Activated B cell treated with CpG ODN at 0.5 μM for 24 hours (primary cell): ENCODE data around the gene ZSWIM3. TPM values are rescaled to one million over a fixed set of nuclear protein-coding genes. Genes with fewer than 3 reads are reported as not detected.

Experiments
- ATAC-seq: fragments of 200-7000 bp; cut with Tn5 transposase; one replicate; pipeline ENCODE4 v1.10.0; 2021; ENCODE audit warnings: low read depth, mild to moderate bottlenecking, moderate library complexity
- CTCF ChIA-PET: fragments of 350-600 bp; sonication (Branson Sonifier 250); formaldehyde crosslinking; loops from one replicate; lab custom pipeline; 2021; ENCODE audit warnings: antibody characterized with exemption; lab: Charles Lee
- POLR2A ChIA-PET: fragments of 350-600 bp; sonication (Branson Sonifier 250); formaldehyde crosslinking; loops from one replicate; lab custom pipeline; 2021; ENCODE audit warnings: antibody characterized with exemption; lab: Charles Lee
- DNase-seq: peaks from one replicate; pipeline ENCODE4 v3.0.0; 2022
- H3K27ac Mint-ChIP-seq: one replicate; pipeline ENCODE4 v1.8.0; 2020; ENCODE audit warnings: mixed read lengths
- H3K27me3 Mint-ChIP-seq: one replicate; pipeline ENCODE4 v1.8.0; 2021; ENCODE audit warnings: mixed read lengths
- H3K36me3 Mint-ChIP-seq: one replicate; pipeline ENCODE4 v1.8.0; 2021; ENCODE audit warnings: low read depth, mixed read lengths
- H3K4me1 Mint-ChIP-seq: one replicate; pipeline ENCODE4 v1.8.0; 2021; ENCODE audit warnings: mixed read lengths
- H3K4me3 Mint-ChIP-seq: one replicate; pipeline ENCODE4 v1.8.0; 2020; ENCODE audit warnings: mild to moderate bottlenecking, mixed read lengths
- H3K9me3 Mint-ChIP-seq: one replicate; pipeline ENCODE4 v1.8.0; 2020; ENCODE audit warnings: mixed read lengths
- CTCF ChIP-seq: fragments of 200-600 bp; IDR thresholded peaks from one replicate; pipeline ENCODE4 v1.8.0; 2022; ENCODE audit warnings: antibody characterized with exemption, mild to moderate bottlenecking
- intact Hi-C: fragments of 100-400 bp; cut with micrococcal nuclease; formaldehyde crosslinking; loops from one replicate; pipeline ENCODE4 v1.15.1; 2024
- total RNA-seq: library from RNA; stranded (reverse); gene quantifications from 2 replicates; pipeline ENCODE4 v1.2.3, GENCODE V29; 2022

ZSWIM3 gene
- total RNA-seq, 1 donor from 2014 or later = 6.4 TPM

- CTCF ChIA-PET = no interaction called here
- Mint-ChIP-seq H3K4me1 (no peaks in the 10 kb centered on the region), H3K36me3 (no peaks in the 10 kb centered on the region), H3K9me3 (no peaks in the 10 kb centered on the region), H3K27me3 (peaks cover 29% of the 10 kb centered on the region), H3K27ac (no peak overlapping the region), H3K4me3 (no peak overlapping the region)
- ATAC-seq = no peak
- intact Hi-C loops = no loop called here
- POLR2A ChIA-PET = no interaction called here
- TF ChIP-seq CTCF = no peak
- no peak for DNase-seq
Observed at GRCh38 chr20:45919542-45920399, 62.4 kb downstream of the ZSWIM3 start.

GRCh38 chr20:45920462-45921336, 63.3 kb downstream of the ZSWIM3 start:
- ChIA-PET CTCF (no interaction called here), POLR2A (no interaction called here)
- H3K4me1 Mint-ChIP-seq = no peaks in the 10 kb centered on the region
- H3K27me3 Mint-ChIP-seq = peaks cover 29% of the 10 kb centered on the region
- no peak overlapping the region for H3K4me3 Mint-ChIP-seq
- no peak for TF ChIP-seq CTCF
- H3K27ac Mint-ChIP-seq = no peak overlapping the region
- H3K36me3 Mint-ChIP-seq = no peaks in the 10 kb centered on the region
- DNase-seq (no peak), ATAC-seq (no peak)
- intact Hi-C loops = no loop called here
- H3K9me3 Mint-ChIP-seq = no peaks in the 10 kb centered on the region

GRCh38 chr20:45921337-45922189, 64.1 kb downstream of the ZSWIM3 start:
- Mint-ChIP-seq H3K36me3 (no peaks in the 10 kb centered on the region), H3K4me1 (no peaks in the 10 kb centered on the region), H3K9me3 (no peaks in the 10 kb centered on the region), H3K27ac (no peak overlapping the region), H3K27me3 (peaks cover 23% of the 10 kb centered on the region), H3K4me3 (no peak overlapping the region)
- POLR2A ChIA-PET = no interaction called here
- CTCF ChIA-PET = no interaction called here
- intact Hi-C loops = no loop called here
- DNase-seq (no peak), ATAC-seq (no peak)
- no peak for TF ChIP-seq CTCF

GRCh38 chr20:45924391-45925261, 67.2 kb downstream of the ZSWIM3 start:
- Mint-ChIP-seq H3K27me3 (peaks cover 15% of the 10 kb centered on the region), H3K36me3 (no peaks in the 10 kb centered on the region), H3K9me3 (no peaks in the 10 kb centered on the region), H3K4me3 (no peak overlapping the region), H3K4me1 (no peaks in the 10 kb centered on the region), H3K27ac (no peak overlapping the region)
- intact Hi-C loops = no loop called here
- TF ChIP-seq CTCF = no peak
- DNase-seq (no peak), ATAC-seq (no peak)
- ChIA-PET POLR2A (interaction anchor here (0.6 to 1.1 kb wide), 2 partner anchors 10 kb away, joined by 4 to 7 read pairs; no protein-coding TSS in a partner anchor), CTCF (no interaction called here)
